A549 (cell line): Measurements from ENCODE around the gene IL22.

ENCODE experiments used
- CTCF ChIP-seq: fragments of >200 bp; sonication (Bioruptor Twin); formaldehyde crosslinking; IDR thresholded peaks from 3 replicates; pipeline ENCODE4 v1.5.1; 2016
- EHMT2 ChIP-seq: fragments of 200-600 bp; sonication (generic); IDR thresholded peaks from 2 replicates; pipeline ENCODE4 v1.6.1; 2016; ENCODE audit warnings: antibody characterized with exemption, low read depth, mild to moderate bottlenecking, moderate library complexity
- PBX3 ChIP-seq: IDR thresholded peaks from 2 replicates; pipeline ENCODE4 v1.6.1; 2012
- PHF8 ChIP-seq: fragments of 200-600 bp; sonication (generic); IDR thresholded peaks from 2 replicates; pipeline ENCODE4 v1.6.1; 2016; ENCODE audit warnings: low read depth, mild to moderate bottlenecking, antibody characterized with exemption, moderate library complexity, borderline replicate concordance
- POLR2A ChIP-seq: IDR thresholded peaks from 2 replicates; pipeline ENCODE4 v1.6.1; 2012; ENCODE audit warnings: mild to moderate bottlenecking, low read length
- RAD21 ChIP-seq, 2 experiments: fragments of >200 bp in 1 of 2; sonication (Bioruptor Twin) in 1 of 2; formaldehyde crosslinking in 1 of 2; IDR thresholded peaks in 1 of 2; conservative IDR thresholded peaks in 1 of 2; 2 replicates in 1 of 2; 3 replicates in 1 of 2; pipeline ENCODE4 v1.6.1; 2012 to 2018; ENCODE audit warnings: inconsistent platforms in 1 of 2

DNA sequence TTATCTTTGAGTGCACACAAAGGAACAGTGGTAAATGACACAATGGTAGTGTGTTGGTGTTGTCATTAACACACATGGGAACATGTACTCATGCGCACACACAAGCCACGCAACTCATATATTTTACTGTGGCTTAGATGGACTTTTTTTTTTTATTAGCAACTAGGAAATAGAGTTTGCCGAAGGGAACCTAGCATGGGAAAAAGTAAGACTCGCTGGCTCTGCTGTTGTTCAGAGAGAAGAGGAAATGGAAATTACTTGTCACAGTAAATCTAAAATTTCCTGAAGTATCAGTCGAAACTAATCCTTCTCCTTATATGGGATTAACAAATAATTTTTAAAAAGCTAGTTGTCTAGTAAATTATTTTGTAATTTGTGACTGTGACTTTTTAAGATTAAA lies 33.7 kb upstream of the IL22 start:
- TF ChIP-seq RAD21 (conservative IDR thresholded peaks at IDR 0.05 in 1 of 2, IDR thresholded peaks at IDR 0.05 in 1 of 2) (no peak), PHF8 (no peak), POLR2A (no peak), CTCF (no peak), PBX3 (no peak), EHMT2 (no peak)
